ENCODE measurements around the gene USP12.
"Not testable (repeated sequence)": the region's sequence is repeated elsewhere in the genome, so short reads cannot be mapped to it uniquely, and the experiment has no call there.

The USP12 gene

DNA sequence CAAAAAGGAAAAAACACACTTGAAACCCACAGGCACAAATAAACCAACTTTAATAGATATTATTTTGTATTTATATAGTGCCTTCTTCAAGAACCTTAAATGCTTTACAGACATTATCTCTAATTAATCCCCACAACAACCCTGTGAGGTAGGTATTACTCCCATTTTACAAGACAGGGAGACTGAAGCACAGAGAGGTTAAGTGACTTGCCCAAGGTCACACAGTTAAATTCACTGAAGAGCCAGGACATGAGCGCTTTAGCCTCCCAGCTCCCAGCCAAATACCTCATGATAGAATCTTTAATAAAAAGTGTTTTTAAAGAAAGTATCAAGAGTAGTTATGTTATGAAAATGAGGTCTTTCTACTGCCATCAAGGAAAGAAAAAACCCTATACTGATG lies 105.5 kb downstream of the USP12 start:
- DNase-seq, result not testable (repeated sequence)

DNA sequence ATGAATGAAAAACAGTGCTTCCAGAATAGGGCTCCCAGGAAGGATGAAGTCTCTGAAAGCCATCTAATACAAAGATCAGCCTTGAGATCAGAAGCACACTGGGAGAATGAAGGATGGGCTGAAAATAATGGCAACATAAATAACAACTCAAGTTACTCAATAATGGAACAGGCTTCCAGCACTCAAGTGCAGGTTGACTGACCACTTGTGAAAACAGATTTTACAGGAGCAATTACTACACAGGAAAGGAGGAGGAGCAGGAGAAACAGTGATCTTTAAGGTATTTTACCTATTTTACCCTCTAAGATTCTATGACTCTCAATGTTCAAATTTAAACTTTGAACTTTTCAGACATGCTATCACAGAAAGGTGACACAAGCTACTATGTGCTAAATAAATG lies 106.0 kb downstream of the USP12 start:
- no peak for DNase-seq

DNA sequence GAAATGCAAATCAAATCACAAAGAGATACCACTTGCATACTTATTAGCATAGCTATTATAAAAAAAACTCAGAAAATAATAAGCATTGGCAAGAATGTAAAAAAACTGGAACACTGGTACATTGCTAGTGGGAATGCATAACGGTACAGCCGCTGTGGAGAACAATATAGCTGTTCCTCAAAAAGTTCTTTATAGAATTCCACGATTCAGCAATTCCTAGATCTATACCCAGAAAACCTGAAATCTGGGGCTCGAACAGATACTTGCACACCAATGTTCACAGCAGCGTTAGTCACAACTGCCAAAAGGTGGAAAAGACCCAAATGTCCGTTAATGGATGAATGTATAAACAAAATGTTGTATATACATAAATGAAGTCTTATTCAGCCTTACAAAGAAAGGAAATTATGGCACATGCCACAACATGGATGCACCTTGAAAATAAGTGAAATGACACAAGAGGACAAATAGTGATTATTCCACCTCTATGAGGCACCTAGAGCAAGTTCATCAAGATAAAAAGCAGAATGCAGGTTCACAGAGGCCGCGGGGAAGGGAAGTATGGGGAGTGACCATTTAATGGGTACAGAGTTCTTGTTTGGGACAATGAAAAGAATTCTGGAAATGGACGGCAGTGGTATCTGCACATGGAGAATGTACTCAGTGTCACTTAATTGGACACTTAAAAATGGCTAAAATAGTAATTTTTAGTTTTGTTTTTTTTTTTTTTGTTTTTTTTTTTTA lies 107.2 kb downstream of the USP12 start:
- DNase-seq, result no peak

DNA sequence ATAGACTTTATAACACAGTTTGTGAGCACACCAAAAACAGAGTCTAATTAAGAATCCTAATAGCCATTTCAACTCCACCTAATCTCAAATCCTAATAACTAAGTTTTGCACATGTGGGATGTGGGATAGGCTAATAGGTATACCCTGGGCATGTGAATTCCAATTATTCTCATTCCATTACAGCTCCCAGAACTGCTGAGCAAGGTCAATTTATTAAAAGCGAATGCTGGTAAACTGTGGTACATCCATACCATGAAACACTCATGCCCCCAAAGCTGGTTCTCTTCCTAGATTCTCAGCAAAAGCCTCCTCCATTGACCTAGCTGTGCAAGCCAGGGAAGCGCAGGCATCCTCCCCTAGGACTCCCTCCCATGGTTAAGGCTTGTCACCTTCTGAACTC lies 113.8 kb downstream of the USP12 start:
- no peak for DNase-seq

DNA sequence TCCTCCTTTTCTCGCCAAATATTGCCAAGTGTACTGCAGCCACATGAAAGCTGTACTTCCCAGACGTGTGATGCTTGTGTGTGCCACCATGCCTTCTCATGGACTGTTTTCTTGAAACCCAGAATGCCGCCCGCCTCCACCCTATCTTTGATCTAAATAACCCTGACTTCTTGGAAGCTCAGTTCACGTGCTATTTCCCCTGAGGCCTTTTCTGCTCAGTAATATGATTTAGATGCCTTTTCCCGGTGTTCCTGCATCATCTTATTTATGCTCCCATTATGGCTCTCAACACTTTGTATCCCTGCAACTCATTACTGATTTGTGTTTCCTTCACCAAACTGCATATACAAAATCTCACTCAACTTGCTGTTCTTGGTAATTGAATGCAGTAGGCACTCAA lies 116.1 kb downstream of the USP12 start:
- no peak for DNase-seq

DNA sequence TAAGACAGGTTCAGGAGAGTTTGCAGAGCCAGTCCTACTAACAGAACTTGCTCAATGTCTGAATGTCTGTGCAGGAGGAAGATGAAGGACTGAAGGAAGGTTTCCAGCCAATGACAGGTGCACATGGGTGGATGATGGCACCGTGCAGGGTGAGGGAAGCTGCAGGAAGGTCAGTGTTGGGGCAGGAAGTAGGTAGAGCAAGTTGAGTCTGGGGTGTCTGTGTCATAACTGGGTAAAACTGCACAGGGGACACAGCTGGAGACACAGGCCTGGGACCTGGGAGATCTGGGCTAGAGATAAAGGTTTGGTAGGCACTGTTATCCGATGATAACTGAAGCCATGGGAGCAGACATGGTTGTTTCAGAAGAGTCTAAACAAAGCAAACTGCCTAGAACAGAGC lies 116.9 kb downstream of the USP12 start:
- no peak for DNase-seq

DNA sequence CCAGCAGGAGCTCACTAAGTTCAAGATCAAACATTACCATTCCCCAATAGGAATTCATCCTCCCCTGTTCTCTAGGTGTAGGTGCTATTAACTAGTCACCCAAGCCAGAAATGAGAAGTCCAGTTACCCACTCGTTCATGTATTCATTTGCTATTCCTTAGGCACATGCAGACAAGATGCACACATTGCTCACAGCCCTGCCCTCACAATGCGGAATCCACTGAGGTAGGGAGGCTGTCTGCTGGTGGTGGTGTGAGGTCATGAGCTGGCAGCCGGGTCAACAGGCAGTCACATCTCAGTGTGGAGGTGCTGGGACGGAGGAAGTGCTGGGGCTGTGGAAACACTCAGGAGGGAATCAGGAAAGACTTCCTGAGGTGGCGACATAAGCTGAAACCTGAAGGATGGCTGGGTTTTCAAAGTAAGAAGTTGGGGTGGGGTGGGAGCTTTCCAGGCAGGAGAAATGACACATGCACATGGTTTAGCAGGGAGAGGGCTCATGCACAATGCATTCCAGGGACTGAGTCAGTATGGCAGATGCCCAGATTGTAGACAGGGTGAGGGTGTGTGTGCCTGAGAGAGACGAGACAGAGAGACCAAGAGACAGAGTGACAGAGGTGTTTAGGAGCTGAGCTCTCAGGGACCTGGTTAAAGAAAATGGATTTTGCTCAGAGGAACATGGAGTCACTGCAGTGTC lies 117.6 kb downstream of the USP12 start:
- no peak for DNase-seq

DNA sequence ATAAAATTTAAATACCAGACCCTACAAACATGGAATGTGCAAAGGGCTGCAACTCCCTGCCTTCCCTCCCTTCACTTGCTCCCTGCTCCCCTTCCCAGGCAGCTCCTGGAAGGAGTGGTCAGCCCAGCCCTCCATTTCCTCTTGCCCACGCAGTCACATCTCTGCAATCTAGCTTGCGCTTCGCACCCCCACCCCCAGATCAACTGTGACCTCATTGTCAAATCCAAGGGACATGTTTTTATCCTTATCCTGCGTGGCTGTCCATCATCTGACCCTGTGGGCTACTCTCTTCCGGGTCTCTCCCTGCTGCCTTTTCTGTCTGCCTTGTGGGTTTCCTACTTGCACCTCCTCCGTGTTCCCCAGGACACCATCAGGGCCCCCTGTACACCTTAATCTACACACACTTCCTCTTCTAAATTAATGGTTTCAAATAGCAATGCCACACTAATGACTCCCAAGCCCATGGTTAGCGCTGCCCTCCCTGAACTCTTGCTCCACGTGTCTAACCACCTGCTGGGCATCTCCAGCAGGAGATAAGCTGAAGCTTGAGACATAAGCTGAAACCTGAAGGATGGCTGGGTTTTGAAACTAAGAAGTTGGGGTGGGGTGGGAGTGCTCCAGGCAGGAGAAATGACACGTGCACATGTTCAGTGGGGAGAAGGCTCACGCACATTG lies 118.3 kb downstream of the USP12 start:
- DNase-seq, result peak in 1 of 2 donors; percentile 58

DNA sequence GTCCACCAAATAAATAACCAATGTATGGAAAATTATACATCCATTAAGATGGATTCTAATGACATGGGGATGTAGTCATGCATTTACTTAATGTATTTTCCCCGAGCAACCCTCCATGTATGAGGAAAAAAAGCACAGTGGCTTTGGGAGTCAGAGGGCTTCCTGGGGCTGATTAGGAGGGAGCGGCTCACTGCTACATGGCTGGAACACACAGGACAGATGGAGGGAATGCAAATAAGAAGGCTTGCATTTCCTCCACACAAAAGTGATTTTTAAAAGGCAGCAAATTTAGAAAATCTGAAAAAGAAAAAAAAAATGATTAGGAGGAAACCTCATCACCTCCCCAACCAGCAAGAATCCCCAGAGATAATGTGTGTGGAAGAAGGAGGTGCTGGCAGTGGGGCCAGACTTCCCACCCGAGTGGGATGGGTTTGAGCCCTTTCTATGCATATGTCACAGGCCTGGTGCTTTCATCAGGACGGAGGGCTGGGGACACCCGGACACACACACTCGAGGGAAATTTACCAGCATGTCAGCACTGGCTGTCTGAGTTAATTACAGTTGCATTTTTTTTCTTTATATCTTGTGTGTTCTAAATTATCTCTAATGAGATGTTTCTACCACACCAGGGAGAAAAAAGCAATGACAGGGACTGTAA lies 118.9 kb downstream of the USP12 start:
- no peak for DNase-seq

DNA sequence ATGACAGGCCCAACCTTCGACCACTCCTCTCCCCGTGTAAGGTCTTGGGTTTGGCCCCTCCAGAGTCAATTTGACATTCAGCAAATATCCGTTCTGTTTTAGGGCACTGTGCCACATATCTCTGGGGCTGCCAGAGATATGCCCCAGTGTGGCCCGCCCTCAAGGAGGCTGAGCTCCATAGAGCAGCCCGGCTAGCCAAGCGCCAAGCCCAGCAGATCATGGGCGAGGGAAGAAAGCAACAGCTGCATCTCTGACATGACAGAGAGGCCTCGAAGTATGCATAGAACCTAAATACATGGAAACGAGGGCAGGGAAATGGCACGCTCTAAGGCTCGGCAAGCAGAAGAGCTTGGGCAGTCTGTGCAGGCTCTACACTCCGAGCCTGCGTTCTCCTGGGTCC lies 124.5 kb downstream of the USP12 start:
- no peak for DNase-seq

DNA sequence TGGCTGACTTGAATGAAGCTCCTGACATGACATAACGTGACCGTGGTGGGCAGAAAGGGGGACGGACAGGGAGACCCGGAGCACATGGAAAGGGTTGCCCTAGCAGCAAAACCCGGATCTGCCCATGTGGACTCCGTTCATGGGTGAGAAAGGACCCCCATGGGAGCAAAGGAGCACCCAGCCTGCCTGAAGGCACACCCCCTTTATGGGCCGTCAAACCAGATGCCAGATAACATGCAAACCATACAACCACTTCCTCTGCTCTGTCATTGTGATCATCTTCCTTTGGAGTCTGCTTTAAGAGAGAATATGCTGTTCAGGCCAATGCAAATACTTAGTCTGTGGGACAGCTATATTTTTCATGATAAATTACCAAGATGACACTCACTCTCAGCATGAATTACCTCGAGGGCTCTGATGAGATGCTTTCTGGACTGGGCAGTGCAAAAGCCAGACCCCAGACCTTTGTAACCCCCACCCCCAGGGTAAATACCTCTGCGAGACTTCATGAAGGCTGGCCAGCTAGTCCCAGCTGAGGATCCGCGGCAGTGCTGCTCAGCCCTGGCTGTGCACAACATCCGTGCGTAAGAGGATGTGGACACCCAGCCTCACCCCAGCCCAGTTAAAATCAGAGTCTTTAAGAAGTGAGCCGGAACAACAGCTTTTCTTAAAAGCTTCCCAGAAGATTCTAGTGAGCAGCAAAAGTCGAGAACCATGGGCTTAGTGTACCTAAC lies 126.6 kb downstream of the USP12 start:
- DNase-seq, result no peak

DNA sequence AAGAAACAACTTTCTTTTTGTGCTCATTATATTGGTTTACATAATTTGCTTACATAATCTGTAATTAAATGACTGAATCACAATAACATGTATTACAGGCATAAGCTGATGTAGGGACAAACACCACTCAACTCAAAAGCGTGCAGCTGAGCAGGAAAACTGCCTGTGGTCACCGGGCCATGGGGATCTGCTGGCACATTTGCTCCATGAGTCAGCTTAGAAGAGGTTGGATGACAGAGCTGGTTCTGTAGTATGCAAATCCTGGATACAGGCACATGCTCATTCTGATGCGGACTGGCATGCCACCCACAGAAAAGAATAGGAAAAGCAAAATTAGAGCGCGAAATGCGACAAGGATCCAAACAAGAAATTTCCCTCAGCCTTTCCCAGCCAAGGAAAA lies 128.6 kb downstream of the USP12 start:
- peak in 1 of 2 donors; percentile 30 for DNase-seq

DNA sequence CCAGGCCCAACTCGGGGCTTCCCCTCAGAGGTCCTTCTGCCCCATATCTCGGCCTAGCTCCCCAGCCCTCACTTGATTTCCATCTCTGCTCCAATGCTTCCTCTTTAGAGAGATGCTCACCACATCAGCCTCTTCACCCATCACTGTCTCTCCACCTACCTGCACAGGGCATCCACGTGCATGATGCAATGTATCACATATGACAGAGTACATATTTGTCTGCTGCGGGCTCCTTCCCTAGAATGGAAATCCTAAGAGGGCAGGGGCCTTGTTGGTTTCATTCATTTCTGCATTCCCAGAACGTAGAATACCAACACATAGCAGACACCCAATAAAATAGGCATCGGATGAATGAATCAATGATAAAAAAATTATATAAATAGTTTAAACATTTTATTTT lies 130.3 kb downstream of the USP12 start:
- DNase-seq, result no peak

DNA sequence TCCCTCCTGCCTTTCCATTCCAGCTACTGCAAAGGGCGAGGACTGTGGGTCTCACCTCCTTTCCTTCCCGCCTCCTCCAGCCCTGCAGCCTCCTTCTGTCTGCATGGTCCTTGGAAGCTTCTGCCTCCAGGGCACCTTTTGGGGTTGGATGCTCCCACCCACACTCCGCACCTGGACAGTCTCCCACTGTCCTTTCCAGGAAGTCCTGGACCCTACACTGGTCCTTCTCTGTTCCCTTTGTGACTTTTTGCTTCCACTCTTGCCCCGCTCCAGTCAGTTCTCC lies 130.8 kb downstream of the USP12 start:
- no peak for DNase-seq

DNA sequence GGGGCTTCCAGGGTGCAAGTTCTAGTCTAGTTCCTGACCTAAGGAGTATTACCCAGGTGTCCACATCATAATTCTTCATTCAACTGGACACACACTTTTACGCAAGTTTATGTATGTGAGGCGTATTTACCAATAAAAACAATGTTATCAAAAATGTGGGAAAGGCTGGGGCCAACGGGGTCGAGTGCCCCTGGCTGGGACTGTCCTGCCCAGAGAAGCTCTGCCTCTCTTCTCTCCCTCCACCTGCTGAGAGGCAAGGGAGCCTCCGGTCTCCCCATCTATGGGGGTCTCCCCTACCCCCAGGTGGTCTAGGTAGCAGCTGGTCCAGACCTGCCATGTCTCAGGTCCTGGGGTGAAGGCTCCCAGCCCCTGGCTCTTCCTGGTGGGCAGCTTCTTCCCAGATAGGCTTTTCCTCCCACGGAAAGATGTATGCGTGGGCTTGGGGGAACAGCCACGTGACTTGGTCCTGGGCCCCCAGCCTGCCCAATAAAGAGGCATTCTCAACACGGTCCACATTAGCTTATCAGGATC lies 132.4 kb downstream of the USP12 start:
- DNase-seq, result no peak

DNA sequence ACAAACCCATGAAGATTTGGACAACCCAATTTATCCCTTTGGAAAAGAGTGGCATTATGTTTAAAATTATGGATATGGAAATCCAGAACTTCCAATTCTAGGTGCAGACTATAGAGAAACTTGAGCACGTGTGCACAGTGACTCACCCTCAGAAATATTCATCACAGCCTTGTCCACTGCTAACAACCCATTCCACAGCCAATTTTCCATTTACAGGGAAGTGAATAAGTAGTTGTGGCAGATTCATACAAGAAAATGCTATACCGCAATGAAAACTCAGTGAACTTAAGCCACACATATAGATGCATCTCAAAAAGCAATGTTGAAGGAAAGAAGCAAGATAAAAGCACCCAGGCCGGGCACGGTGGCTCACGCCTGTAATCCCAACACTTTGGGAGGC lies 133.3 kb downstream of the USP12 start:
- no peak for DNase-seq

DNA sequence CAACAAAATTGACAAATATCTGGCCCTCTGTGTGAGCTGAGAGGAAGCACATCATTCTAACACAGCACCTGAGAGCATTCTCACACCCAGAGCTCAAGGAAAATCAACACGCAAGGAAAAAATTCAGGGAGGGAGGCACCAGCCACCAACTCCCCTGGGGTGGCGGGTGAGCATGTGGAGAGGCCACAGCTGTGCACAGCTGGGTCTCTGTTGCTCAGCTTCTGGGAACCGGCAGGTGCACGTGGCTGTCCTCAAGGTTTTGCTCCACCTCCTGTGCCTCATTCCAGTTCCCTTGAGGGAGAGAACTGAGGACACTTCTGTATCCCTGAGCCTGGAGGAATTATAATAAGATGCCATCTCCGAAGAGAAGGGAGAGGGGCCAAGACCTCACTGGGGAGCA lies 134.0 kb downstream of the USP12 start:
- DNase-seq, result no peak

DNA sequence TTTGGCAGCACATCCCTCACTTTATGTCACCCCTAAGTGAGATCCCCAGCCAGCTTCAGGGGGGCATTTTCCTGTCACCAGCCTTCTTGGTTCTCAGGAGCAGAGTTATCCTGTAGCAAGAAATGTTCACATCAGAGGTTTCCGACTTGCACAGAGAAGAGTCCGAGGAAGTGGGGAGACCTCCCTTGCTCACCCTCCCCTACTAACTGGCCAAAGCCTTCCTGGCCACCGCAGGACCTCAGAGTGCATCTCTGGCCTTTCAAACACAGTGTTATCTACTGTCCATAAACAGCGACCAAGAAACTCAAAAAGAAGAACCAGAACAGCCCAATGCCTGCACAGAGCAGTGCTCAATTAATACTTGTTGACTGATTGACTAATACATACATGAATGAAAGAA lies 134.4 kb downstream of the USP12 start:
- DNase-seq, result no peak

DNA sequence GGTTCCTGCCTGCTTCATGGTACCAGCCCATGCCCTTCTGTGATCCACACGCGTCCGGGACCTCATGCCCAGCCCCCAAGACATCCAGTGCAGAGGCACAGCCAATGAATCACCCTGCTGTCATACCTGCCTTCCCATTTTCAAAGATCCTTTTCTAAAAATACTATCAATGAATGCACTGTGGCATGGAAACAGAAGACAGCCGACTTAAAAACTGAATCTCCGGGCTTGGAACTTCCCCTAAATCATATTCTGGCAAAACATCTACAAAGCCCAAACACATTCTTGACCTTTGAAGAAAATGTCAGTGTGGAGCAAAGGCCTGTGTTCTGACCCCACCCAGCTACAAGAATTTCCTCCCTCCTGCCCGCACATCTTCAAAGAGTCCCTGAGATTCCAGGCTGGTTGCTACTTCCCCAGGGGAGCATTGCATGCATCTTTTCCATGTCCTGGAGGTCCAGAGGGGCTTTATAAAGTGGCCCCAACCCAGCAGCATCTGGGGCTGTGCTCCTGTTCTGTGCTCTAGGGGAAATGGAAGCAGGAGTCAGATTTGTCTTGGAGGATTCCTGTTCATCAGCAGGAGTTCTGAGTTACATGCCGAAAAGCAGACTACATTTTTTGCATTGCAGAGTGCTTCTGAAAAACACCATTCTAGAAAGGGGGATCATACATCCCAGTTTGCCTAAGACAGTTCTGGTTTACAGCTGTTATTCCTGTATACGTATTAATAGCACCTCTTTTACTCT lies 135.2 kb downstream of the USP12 start:
- DNase-seq, result no peak

DNA sequence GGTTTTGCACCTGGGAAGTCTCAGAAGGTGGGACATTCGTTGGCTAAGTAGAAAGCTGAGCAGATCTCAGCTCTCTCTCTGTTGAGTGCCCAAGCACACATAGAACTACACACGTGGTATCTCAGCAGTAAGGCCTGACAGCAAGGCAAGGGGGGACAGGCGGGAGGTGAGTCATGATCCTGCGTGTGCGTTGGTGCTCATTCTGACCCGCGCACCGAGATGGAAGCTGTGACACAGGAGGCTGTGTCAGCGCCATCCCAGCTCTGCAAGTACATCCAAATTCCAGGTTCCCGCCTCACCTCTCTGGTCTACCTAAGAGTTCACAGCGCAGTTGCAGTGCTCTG lies 135.7 kb downstream of the USP12 start:
- no peak for DNase-seq

DNA sequence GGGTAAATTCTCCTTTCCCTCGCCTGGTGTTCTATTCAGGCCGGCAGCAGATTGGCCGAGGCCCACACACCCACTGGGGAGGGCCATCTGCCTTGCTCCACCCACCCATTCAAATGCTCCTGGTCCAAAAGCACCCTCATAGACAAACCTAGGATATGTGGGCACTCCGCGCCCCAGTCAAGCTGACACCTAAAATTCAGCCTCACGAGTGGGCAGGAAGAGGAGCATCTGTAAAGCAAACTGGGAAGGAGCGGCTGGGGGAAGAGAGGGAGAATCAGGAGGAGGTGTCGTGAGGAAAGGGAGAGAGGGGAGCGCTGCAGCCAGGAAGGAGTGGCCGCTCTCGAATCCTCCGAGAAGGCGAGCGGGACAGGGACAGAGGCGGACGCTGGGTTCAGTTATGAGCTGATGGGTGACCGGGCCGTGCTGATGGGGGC lies 136.9 kb downstream of the USP12 start:
- DNase-seq, result no peak
